Measurements from ENCODE around the gene SSH2.

DNA sequence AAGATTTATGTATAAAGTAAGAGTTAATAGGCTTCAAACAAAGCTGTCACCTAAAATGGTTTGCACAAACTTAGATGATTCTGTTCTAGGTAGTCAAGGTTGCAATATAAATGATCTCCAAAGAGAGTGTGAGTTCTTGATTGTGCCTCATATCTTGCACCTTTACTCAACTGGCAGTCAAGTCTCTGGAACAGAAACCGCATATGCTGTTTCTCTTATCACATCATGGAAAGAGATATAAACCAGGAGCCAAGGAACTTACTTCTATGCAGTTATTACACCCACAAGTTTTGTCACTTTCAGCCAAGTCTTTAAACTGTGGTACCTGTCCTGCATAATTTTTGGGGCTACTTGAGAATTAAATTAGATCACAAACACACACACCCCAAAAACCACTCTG lies 5.2 kb downstream of the SSH2 start:
- TF ChIP-seq GATA2 (IDR thresholded peaks at IDR 0.05; ENCODE audit: low read depth, low read length) (no peak), GATA3 (IDR thresholded peaks at IDR 0.05; ENCODE audit: low read depth, low read length) (no peak)
